Loucy (cell line): ENCODE data around the gene KDM5A.

ENCODE experiments used
- CTCF ChIP-seq: fragments of 200-600 bp; sonication (generic); conservative IDR thresholded peaks from 2 replicates; pipeline ENCODE4 v1.5.1; 2014; ENCODE audit warnings: mild to moderate bottlenecking, antibody characterized with exemption, low read length
- EZH2phosphoT487 ChIP-seq: fragments of 200-600 bp; IDR thresholded peaks from 2 replicates; pipeline ENCODE4 v1.6.1; 2018; ENCODE audit warnings: antibody characterized with exemption, mild to moderate bottlenecking, moderate library complexity, borderline replicate concordance

GRCh38 chr12:332581-333205 lies 56.4 kb downstream of the KDM5A start:
- TF ChIP-seq CTCF (no peak), EZH2phosphoT487 (no peak)
